Measurements from ENCODE around the gene AGBL3. TPM values are rescaled to one million over a fixed set of nuclear protein-coding genes. Genes with fewer than 3 reads are reported as not detected.
"Not testable (repeated sequence)": the region's sequence is repeated elsewhere in the genome, so short reads cannot be mapped to it uniquely, and the experiment has no call there.

Gene AGBL3
- total RNA-seq, 1 donor from 2014 or later, result 0.91 TPM

GRCh38 chr7:135117096-135117495 lies 130.8 kb downstream of the AGBL3 start:
- DNase-seq (ENCODE audit: low read depth) (no peak), FAIRE-seq (no peak)
- no peak overlapping the region for H3K4me3 ChIP-seq (ENCODE audit: insufficient read depth, low read depth, low read length)
- H4K20me1 ChIP-seq (ENCODE audit: insufficient read depth, low read length), result no peaks in the 10 kb centered on the region
- H3K9me3 Mint-ChIP-seq (ENCODE audit: unreplicated experiment), result peaks cover 12% of the 10 kb centered on the region
- no peak for TF ChIP-seq EZH2 (IDR thresholded peaks at IDR 0.05; ENCODE audit: insufficient read depth, low read length)
- TF ChIP-seq, protein P1, sequence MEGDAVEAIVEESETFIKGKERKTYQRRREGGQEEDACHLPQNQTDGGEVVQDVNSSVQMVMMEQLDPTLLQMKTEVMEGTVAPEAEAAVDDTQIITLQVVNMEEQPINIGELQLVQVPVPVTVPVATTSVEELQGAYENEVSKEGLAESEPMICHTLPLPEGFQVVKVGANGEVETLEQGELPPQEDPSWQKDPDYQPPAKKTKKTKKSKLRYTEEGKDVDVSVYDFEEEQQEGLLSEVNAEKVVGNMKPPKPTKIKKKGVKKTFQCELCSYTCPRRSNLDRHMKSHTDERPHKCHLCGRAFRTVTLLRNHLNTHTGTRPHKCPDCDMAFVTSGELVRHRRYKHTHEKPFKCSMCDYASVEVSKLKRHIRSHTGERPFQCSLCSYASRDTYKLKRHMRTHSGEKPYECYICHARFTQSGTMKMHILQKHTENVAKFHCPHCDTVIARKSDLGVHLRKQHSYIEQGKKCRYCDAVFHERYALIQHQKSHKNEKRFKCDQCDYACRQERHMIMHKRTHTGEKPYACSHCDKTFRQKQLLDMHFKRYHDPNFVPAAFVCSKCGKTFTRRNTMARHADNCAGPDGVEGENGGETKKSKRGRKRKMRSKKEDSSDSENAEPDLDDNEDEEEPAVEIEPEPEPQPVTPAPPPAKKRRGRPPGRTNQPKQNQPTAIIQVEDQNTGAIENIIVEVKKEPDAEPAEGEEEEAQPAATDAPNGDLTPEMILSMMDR (IDR thresholded peaks at IDR 0.05; ENCODE audit: insufficient read depth, low read depth, low read length), result no peak
- H3K9ac ChIP-seq (ENCODE audit: low read length), result no peak overlapping the region
- H3K36me3 Mint-ChIP-seq (ENCODE audit: low read depth, unreplicated experiment), result no peaks in the 10 kb centered on the region
- H3K4me2 ChIP-seq (ENCODE audit: low read length), result no peak overlapping the region
- H3K79me2 ChIP-seq (ENCODE audit: insufficient read depth, low read length), result no peaks in the 10 kb centered on the region
- no peak overlapping the region for H3K4me3 Mint-ChIP-seq (ENCODE audit: unreplicated experiment)
- H3K27ac Mint-ChIP-seq (ENCODE audit: unreplicated experiment), result no peak overlapping the region
- H3K4me1 Mint-ChIP-seq (ENCODE audit: low read depth, unreplicated experiment), result no peaks in the 10 kb centered on the region
- H3K27me3 ChIP-seq (ENCODE audit: insufficient read depth, low read length), result no peaks in the 10 kb centered on the region
- H3K27me3 Mint-ChIP-seq (ENCODE audit: low read depth, unreplicated experiment), result no peaks in the 10 kb centered on the region
- H3K36me3 ChIP-seq (ENCODE audit: insufficient read depth, low read length), result no peaks in the 10 kb centered on the region
- H3K27ac ChIP-seq (ENCODE audit: low read depth, low read length), result no peak overlapping the region
- no peak overlapping the region for H2AFZ ChIP-seq (ENCODE audit: low read depth, low read length)
- H3K4me1 ChIP-seq (ENCODE audit: insufficient read depth, low read length), result no peaks in the 10 kb centered on the region
- no peaks in the 10 kb centered on the region for H3K9me3 ChIP-seq (ENCODE audit: insufficient read depth, low read depth, low read length)

- no peak overlapping the region for H3K27ac Mint-ChIP-seq (ENCODE audit: unreplicated experiment)
These were observed 135.6 kb downstream of the AGBL3 start for GRCh38 chr7:135121868-135122267.

DNA sequence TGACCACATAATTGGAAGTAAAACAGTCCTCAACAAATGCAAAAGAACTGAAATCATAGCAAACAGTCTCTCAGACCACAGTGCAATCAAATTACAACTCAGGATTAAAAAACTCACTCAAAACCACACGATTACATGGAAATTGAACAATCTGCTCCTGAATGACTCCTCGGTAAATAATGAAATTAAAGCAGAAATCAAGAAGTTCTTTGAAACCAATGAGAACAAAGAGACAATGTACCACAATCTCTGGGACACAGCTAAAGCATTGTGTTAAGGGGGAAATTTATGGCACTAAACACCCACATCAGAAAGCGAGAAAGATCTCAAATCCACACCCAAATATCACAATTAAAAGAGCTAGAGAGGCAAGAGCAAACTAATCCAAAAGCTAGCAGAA lies 138.3 kb downstream of the AGBL3 start:
- H3K9ac ChIP-seq (ENCODE audit: low read length); H4K20me1 ChIP-seq (ENCODE audit: insufficient read depth, low read length); H3K27me3 Mint-ChIP-seq (ENCODE audit: low read depth, unreplicated experiment); H3K9me3 ChIP-seq (ENCODE audit: insufficient read depth, low read depth, low read length); H2AFZ ChIP-seq (ENCODE audit: low read depth, low read length); H3K4me1 Mint-ChIP-seq (ENCODE audit: low read depth, unreplicated experiment); H3K36me3 ChIP-seq (ENCODE audit: insufficient read depth, low read length); FAIRE-seq; H3K27ac Mint-ChIP-seq (ENCODE audit: unreplicated experiment); H3K36me3 Mint-ChIP-seq (ENCODE audit: low read depth, unreplicated experiment); H3K27me3 ChIP-seq (ENCODE audit: insufficient read depth, low read length); H3K4me1 ChIP-seq (ENCODE audit: insufficient read depth, low read length); H3K4me3 ChIP-seq (ENCODE audit: insufficient read depth, low read depth, low read length); H3K79me2 ChIP-seq (ENCODE audit: insufficient read depth, low read length); H3K27ac ChIP-seq (ENCODE audit: low read depth, low read length); H3K4me3 Mint-ChIP-seq (ENCODE audit: unreplicated experiment); DNase-seq (ENCODE audit: low read depth); H3K4me2 ChIP-seq (ENCODE audit: low read length): not testable (repeated sequence)
- peaks cover 11% of the 10 kb centered on the region for H3K9me3 Mint-ChIP-seq (ENCODE audit: unreplicated experiment)

More at GRCh38 chr7:135121868-135122267, 135.6 kb downstream of the AGBL3 start:
- H4K20me1 ChIP-seq (ENCODE audit: insufficient read depth, low read length), result no peaks in the 10 kb centered on the region
- no peaks in the 10 kb centered on the region for H3K36me3 Mint-ChIP-seq (ENCODE audit: low read depth, unreplicated experiment)
- H3K9me3 ChIP-seq (ENCODE audit: insufficient read depth, low read depth, low read length), result no peaks in the 10 kb centered on the region
- no peak overlapping the region for H3K4me3 Mint-ChIP-seq (ENCODE audit: unreplicated experiment)
- H3K4me2 ChIP-seq (ENCODE audit: low read length), result no peak overlapping the region
- no peak overlapping the region for H3K27ac ChIP-seq (ENCODE audit: low read depth, low read length)
- no peaks in the 10 kb centered on the region for H3K4me1 ChIP-seq (ENCODE audit: insufficient read depth, low read length)
- no peaks in the 10 kb centered on the region for H3K4me1 Mint-ChIP-seq (ENCODE audit: low read depth, unreplicated experiment)
- no peak for DNase-seq (ENCODE audit: low read depth)
- no peak for FAIRE-seq
- H3K36me3 ChIP-seq (ENCODE audit: insufficient read depth, low read length), result no peaks in the 10 kb centered on the region
- H3K27me3 Mint-ChIP-seq (ENCODE audit: low read depth, unreplicated experiment), result no peaks in the 10 kb centered on the region
- no peak overlapping the region for H2AFZ ChIP-seq (ENCODE audit: low read depth, low read length)
- H3K27me3 ChIP-seq (ENCODE audit: insufficient read depth, low read length), result no peaks in the 10 kb centered on the region
- H3K4me3 ChIP-seq (ENCODE audit: insufficient read depth, low read depth, low read length), result no peak overlapping the region
- TF ChIP-seq EZH2 (IDR thresholded peaks at IDR 0.05; ENCODE audit: insufficient read depth, low read length), result no peak
- TF ChIP-seq, protein P1 (IDR thresholded peaks at IDR 0.05; ENCODE audit: insufficient read depth, low read depth, low read length), result no peak
- H3K79me2 ChIP-seq (ENCODE audit: insufficient read depth, low read length), result no peaks in the 10 kb centered on the region
- H3K9me3 Mint-ChIP-seq (ENCODE audit: unreplicated experiment), result peaks cover 14% of the 10 kb centered on the region
- no peak overlapping the region for H3K9ac ChIP-seq (ENCODE audit: low read length)

All from astrocyte (in vitro differentiated cells and primary cell).